ENCODE data around the gene CDKN2AIP.

DNA sequence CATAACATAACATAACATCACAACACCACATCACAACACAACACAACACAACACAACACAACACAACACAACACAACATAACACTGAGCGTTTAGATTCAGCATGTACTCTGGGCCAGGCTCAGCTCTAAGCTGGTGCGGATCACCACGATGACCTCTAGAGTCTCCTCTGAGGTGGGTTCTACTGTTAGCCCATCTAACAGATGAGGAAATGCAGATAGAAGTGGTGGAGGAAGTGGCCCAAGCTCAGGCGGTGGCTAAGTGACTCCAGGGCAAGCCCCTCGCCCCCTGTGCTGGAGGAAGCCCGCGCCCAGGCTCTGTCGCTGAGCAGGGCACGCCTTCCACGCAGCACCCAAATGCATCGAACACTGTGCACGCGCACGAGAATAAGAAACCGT is 45.3 kb upstream of the CDKN2AIP start:
- TF ChIP-seq, protein P1, sequence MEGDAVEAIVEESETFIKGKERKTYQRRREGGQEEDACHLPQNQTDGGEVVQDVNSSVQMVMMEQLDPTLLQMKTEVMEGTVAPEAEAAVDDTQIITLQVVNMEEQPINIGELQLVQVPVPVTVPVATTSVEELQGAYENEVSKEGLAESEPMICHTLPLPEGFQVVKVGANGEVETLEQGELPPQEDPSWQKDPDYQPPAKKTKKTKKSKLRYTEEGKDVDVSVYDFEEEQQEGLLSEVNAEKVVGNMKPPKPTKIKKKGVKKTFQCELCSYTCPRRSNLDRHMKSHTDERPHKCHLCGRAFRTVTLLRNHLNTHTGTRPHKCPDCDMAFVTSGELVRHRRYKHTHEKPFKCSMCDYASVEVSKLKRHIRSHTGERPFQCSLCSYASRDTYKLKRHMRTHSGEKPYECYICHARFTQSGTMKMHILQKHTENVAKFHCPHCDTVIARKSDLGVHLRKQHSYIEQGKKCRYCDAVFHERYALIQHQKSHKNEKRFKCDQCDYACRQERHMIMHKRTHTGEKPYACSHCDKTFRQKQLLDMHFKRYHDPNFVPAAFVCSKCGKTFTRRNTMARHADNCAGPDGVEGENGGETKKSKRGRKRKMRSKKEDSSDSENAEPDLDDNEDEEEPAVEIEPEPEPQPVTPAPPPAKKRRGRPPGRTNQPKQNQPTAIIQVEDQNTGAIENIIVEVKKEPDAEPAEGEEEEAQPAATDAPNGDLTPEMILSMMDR (conservative IDR thresholded peaks at IDR 0.05; ENCODE audit: low read length), result no peak
- TF ChIP-seq EZH2phosphoT487 (IDR thresholded peaks at IDR 0.05; ENCODE audit: borderline replicate concordance), result no peak

Data from Loucy (cell line).